Measurements from ENCODE around the gene PGAP3.

PGAP3 gene

DNA sequence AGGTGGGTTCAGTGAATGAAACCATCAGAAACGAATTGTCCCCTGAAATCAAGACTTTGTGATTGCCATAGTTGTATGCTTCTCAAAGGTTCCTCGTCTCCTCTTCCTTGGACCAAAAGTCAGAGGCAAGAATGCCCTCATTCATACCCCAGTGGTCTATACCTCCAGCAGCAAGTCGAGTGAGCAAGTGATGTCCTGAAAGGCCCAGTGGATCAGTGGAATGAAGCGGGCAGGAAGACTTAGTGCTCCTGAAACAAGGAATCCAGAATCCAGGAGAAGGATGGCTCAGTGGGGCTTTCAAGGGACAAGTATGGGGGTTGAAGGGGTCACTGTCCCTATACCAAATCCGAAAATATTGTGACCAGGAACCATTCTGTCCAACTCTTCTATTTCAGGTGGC lies 6.7 kb upstream of the PGAP3 start:
- DNase-seq = no peak

DNA sequence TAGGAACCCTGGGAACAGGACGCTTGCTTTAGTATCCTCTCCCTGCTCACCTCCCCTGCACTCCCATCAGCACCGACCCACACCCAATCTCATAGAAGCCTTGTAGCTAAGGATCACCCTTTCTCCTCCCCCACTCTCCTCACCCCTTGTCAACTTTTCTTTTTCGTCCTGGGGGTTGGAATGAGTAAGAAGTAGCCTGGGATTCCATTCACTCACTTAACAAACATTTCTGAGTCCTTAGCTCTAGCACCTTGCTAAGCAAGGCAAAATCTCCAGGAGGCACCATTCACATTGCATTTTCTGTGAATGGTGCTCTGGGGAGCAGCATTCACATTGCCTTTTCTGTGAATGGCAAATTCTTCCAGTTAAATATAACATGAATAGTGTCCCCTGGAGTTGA lies 1.1 kb upstream of the PGAP3 start:
- DNase-seq = no peak

DNA sequence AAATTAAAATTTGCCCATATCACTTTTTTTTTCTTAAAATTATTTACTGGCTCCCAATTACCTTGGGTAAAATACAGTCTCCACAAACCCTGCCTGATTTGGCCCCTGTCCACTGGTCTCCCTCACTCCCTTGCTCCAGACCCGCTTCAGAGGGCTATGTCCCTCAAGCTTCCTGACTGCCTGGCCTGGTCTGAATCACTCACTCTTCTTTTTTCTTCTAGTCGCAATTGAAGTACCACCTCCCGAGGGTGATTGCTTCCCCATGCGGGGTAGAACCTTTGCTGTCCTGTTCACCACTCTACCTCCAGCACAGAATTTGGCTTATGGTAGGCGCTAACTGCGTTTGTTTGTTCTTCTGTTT lies 598 bp upstream of the PGAP3 start:
- DNase-seq = no peak

DNA sequence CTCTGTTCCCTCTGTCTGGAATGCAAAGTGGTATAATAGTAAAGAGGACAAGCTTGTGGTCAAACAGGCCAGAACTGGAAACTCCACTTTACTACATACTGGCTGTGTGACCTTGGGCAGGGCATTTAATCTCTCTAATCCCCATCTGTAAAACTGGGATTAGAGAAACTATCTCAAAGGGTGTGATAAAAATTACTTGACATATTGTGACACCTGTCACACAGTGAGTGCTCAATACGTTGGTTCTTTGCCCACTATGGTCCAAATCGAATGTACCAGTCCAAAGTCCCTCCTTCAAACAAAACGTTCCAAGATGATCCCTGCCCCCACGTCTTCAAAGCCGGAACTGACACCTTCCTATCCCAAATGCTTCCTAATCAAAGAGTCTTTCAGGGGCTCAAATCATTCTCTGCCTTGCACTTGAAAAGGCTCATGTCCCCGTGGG lies 734 bp downstream of the PGAP3 start:
- DNase-seq = peak; percentile 36

DNA sequence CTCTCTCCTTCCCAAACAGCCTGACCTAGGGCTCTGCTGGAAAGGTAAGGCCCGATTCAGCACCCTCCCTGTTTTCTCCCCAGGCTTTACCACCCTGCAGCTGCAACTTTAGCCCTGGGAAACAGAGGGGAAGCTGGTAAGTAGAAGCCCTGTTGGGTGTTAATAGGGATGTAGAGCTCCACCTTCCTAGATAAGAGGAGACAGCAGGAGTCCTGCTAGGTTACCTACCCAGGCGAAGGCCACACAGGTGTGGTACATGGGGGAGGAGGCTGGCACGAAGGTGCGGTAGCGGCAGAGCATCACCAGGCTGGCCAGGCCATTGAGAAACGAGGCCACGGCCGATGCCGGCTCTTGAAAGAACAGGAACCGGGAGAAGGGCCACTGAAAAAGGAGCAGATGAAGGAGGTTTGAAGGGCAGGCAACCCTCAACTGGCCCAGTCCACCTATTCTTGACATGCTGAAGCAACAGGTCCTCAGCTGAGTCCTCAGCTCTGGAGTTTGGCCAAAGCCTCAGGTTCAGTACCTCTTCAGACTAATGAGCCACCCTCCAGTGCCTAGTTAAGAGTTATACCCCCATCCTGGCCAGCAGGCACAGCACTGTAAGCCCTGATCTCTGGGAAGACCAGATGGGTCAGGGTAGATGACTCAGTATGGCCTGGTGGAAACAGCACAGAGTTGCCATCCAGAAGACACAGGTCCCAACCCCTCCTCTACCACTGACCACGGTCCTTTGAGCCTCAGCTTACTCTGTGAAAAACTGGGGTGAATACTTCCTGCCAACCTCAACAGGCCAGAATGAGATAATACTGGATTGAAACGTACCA lies 3.3 kb downstream of the PGAP3 start:
- DNase-seq = no peak

DNA sequence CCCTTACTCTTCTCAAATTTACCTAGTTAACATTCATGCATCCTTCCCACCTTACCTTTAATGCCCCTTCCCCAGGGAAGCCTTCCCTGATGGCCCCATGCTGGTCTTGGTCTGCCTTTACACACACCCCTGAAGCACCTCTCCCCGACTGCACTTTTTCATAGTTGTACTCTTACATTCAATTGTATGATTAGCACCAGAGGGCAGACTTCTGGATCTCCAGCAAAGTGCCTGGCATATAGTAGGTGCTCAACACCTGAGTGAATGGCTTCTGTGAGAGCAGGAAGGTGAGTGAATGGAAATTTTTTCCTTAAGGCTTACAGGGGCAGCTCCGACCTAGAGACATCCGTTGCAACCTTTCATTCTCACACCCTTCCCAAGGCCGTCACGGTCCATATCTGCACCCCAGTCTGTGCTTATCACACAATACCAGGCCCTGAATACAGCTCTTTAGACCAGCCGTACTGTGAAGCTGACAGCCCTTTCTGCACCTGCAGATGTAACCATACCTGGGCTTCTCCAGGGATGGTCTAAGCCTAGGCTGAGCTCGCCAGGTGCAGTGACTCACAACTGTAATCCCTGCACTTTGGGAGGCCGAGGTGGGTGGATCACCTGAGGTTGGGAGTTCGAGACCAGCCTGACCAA lies 4.4 kb downstream of the PGAP3 start:
- no peak for DNase-seq

DNA sequence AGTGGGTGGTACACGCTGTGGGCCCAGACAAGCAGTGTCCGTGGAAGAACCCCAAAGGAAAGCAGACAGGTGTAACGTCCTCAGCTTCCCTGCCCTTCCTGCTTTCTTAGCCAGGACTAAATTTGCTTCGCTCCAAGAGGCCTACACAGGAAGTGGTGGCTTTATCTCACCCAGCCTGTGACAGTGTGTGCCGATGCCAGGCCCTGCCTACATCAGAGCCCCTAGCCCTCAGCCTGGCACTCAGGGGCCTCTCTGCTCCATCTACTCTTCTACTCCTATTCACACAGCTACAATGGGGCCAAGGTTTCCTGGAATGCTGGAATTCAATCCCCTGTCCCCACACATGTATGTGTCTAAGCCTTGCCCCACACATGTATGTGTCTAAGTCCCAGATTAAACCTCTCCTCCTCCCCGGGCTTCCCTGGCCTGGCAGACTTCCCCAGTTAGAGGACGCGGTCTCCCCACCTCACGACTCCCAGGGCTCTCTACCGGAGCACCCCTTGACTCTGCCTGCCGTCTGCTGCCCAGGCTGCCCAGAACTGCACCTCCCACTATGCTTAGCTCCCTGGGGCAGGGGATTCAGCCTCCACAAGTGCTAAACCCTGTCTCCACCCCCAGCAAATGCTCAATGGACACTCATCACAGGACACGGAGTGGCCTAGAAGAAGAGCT lies 8.2 kb downstream of the PGAP3 start:
- no peak for DNase-seq

DNA sequence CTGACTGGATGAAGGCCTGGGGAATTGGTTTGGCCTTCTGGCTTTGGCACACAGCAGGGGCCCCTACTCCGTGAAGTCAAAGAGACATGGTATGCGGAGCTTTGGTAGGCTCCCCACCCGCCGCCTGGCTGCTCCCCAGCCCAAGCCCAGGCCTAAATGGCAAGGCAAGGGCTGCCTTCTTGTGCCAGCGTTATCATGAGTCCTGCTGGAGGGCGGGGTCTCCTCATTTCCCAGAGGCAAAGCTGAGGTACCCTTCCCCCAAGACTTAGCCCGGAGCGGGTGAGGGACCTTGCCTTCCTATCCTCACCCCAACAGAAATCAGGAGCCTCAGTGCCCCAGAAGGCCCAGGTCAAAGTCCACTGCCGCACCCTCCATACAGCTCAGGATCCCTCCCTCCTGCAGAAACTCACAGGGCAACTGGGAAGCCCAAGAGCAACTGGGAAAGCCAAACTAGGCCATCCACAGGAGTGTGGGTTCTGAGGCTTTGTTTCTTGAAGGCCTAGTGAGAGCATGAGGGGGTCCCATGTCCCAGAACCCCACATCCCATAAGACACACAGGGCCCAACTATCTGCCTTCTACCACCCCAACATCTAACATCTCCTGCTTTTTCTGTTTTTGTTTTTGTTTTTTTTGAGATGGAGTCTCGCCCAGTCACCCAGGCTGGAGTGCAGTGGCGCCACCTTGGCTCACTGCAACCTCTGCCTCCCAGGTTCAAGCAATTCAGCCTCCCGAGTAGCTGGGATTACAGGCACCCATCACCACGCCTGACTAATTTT lies 9.3 kb downstream of the PGAP3 start:
- no peak for DNase-seq

DNA sequence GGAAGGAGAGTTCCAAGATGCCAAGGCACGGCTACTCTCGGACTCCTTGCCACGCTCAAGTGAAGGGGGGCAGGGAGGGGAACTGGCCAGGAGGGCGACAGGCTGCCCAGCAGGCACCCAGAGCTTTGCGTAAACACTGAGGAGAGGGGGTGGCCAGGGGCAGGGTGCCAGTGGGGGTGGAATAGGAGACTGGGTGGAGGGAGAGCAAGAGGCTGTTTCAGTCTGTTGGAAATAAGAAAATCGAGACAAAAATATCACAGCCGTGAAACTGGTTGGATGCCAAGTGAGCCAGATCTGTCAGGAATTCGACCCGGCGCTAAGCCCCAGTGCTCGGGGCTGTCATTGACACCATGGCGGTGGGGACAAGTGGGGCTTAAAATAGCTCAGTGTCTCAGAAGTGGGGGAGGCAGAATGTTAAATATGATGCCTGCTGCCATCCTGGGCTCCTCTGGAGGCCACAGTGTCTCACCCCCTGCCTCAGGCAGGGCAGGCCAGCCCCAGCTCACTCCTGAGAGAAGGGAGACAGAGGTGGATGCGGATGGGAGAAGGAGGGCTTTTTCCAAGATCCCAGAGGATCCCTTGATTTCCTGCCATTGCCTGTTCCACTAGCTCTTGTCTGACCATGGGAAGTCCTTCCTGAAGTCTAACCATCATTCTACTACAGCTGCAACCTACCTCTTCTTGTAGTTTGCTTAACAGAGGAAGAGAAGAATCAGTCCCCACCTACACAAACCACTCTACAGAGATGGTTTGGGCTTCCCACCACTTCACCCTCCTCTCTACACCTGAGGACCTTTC lies 10.1 kb downstream of the PGAP3 start:
- DNase-seq = peak; percentile 65

DNA sequence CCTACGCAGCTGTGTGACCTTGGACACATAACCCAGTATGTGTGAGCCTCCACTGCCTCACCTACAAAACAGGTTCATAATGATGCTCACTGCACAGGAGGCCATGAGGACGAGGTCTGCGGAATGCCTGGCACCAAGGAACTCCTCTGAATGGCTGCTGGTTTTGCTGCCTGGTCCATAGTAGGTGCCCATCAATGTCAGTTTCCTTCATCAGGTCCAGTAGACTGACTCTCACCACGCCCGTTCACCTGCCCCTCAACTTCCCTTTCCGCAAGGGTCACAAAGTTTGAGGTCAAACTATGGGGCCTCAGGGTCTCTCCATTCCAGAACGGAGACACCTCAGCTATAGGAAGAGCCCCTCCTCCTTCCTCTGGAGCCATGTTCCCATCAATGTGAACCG lies 10.8 kb downstream of the PGAP3 start:
- DNase-seq = no peak

DNA sequence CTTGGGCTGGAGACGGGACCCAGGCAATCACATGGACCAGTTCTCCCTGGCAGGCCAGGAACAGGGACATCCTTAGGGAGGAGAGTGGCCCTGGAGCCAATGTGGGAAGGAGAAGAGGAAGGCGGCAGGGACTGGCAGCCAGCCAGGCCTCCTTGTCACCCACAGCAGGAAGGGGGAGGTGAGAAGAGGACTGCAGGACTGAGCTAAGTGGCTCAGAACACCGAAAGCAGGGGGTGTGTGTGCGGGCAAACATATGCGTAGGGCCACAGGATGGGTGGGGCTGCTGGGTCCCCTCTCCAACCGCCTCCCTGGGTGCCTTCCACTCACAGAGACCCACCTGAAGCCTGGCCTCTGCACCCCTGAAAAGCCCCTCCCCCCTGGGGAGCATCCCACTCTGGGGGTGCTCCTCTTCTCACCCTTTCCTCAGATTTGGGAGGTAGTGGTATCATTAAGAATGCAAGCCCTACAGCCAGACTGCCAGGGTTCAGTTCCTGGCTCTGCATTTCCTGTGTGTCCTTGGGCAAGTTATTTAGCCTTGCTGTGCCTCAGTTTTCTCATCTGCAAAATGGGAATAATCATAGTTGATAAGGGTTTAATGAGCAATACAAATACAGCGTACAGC lies 11.5 kb downstream of the PGAP3 start:
- DNase-seq = peak; percentile 73

DNA sequence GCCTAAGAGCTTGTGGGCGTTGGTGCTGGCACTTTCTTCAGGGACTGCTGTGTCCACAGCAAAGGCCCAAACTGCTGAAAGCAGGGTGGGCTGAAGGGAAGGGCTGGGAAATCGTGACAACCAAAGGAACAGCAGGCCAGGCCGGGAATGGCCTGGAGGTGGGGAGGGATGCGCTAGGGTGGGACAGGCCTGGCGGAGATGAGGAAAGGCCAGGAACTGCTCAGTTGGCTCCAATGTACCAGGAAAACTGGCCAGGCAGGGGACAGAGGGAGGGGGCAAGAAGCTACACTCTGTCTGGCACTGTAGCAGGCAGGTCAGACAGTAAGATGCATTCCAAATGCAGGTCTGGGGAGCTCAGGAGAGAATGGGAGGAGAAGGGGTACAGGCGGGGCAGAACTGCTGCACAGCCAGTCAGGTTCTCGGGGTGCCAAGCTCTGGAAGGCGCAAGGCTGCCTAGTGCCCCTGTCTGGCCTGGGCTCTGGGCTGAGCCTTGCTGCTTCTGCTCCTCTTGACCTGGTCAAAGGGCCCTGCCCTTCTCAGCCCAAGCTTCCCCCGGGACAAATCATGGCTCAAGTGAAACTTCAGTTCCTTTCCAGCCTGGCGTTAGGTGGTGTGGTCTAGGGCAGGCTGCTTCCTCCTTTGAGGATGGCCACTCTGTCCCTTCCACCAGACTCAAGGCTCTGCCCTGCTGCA lies 12.3 kb downstream of the PGAP3 start:
- DNase-seq = no peak

DNA sequence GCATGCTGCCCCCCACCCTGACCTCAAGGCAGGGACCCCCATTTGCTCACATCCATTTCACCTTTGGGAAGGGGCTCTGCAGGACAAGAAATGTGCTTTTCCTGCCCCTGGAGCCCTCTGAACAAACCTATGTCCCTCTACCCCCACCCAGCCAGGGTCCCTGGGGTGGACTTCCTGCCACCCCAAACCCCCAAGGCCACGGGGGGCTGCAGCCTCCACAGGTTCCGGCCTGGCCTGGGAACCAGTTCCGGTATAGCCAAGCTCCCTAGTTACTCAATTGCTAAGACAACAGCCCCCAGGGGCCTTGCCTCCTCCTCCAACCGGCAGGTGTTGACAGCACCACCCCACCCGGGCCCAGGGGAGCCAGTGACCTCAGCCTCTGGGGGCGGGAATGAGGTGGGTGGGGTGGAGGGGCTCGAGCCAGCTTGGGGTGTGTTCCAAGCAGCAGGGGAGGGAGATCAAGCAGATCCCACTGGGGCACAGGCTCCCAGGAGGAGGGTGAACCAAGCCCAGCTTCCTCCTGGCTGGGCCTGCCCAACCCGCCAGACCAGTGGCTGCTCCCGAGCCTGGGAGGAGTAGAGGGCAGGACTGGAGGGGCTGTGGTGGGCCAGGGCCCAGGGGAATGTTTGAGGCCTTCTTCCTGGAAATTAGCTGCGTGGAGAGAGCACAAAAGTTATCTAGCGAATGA lies 13.0 kb downstream of the PGAP3 start:
- no peak for DNase-seq

DNA sequence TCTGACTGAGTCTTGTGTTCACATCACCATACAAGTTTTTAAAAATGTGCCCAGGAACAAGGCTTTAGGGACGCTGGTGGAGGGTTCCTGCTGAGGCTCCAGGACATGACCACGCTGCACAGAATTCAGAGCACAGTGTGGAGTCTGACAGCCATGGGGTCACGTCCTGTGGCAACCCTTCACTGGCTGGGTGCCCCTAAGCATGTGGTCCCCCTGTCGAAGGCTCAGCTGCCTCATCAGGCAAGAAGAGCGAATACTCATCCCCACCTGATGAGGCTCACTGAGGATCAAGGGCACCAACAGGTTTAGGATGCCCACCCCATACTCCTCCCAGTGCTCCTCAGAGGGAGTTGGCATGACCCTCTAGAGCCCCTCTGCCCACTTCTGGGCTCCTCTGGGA lies 13.7 kb downstream of the PGAP3 start:
- no peak for DNase-seq

DNA sequence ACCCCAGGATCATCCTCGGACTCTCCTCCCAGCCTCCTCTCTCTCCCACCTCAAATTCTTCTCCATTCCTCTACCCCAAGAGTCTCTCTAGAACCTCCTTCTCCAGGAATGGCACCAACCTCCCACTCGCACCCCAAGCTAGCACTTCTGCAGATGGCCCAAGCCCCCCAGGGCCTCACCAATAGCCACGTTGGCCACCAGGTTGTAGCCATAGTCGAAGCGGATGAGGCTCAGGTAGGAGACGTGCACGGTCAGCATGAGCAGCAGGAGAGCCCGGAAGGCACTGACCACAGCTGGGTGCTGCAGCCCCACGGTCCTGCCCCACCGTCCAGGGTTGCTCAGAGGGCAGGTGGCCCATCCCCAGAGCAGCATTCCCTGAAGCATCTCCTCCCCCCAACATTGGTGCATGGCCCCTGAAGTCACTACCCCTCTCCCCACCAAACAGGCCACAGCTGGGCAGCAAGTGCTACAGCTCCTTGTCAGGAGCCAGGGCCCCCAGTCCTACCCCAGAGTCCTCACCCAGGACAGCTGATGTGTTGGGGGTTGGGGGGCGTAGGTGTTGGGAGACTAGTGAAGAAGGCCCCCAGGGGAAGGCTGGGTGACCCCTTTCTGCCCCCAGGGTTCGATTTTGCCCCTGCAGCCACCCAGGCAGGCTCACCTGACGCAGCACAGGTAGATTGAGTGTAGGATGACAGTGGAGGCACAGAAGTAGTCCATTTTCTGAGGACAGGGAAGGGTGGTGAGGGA lies 14.3 kb downstream of the PGAP3 start:
- no peak for DNase-seq

DNA sequence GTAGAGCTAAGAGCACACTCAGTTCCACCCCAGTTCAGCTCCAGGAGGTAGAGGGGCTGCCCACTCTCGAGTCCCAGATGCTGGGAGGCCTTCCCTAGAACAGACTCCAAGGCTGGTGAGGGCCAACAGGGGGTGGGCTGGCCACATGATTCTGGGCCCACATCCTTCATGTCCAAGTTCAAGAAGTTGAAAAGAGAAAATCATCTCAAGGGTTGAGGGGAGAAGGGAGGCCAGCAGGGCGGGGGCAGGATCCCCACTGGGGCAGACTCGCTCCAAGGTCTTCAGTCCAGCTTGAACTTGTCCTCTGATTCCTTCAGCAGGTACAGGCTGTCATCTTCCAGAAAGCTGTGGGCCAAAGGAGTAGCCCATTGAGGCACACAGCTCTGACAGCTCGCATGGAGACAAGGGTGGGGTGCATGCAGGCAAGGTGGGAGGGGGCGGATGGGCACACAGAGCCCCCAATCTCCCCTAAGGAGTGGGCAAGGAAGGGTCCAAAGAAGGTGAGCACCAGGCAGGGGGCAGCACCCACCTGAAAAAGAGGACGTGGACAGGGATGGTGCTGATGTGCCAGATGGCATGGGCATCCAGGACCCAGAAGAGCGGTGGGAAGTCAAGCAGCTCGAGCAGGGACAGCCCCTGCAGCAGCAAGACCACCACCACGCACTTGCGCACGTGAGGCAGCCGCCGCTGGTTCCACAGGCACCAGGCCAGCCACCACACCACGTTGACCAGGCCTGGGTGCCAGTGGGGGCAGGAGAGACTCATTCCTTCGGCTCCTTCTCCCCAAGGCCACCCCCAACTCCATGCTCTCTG lies 15.1 kb downstream of the PGAP3 start:
- no peak for DNase-seq

DNA sequence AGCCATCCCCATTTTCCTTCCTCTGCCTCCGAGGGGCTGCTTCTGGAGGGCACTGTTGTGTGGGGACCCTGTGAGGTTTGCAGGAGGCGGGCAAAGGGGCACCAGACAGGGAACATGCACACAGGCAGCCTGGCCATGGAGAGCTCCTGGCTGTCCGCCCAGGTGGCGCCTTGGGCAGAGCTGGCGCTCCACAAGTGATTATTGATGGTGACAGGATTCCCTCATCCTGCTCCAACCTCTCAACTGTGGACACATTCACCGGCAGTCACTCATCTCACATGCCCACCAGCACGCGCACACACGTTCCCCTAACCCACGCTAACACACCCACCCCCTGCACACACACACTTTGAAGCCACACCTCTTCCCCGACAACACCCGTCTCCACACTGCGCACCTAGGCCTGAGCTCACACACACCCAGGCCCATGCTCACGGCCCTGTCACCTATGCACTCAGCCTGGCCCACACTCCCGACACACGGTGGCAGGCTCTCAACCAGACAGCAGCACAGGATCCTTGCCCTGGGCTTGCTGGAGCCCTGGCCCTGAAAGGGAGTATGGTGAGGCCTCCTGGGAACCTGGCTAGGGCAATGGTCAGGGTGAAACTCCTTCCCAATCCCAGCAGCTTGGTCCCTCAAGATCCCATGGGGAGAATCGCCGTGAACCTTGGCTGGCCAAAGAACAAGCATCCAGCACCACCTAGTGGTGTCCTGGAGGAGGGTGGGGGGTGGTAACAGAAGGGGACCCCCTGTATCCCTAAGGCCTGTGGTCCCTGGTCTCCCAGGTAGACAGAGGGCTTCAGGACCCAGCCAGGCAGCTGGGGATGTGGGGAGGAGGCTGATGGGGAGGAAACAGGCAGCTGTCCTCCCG lies 16.0 kb downstream of the PGAP3 start:
- no peak for DNase-seq

DNA sequence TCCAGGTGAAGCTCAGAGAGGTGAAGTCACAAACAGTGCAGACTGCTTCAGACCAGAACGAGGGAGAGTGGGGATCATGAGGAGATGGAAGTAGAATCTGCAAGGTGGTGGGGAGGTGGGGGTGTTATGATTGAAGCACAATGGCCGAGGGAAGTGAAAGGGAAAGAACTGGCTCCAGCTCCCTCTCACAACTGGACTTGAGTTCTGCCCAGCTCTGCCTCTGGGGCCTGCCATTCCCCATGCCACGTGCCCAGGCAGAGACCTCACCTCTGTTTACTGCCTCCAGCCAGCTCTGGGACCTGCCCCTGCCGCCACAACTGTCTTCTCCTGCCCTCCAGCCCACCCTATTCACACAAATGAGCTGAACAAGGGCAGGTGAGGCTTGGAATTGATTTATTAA lies 17.1 kb downstream of the PGAP3 start:
- no peak for DNase-seq
